ENCODE data around the gene ILDR2. TPM values are rescaled to one million over a fixed set of nuclear protein-coding genes. Genes with fewer than 3 reads are reported as not detected.

The ILDR2 gene
- total and polyA plus RNA-seq, 9 of the 15 experiments (the other 6 are each of a cell fraction or from before 2014, with no cell fraction given), result 0.03 to 0.31 (median 0.18) TPM; not detected in 2

DNA sequence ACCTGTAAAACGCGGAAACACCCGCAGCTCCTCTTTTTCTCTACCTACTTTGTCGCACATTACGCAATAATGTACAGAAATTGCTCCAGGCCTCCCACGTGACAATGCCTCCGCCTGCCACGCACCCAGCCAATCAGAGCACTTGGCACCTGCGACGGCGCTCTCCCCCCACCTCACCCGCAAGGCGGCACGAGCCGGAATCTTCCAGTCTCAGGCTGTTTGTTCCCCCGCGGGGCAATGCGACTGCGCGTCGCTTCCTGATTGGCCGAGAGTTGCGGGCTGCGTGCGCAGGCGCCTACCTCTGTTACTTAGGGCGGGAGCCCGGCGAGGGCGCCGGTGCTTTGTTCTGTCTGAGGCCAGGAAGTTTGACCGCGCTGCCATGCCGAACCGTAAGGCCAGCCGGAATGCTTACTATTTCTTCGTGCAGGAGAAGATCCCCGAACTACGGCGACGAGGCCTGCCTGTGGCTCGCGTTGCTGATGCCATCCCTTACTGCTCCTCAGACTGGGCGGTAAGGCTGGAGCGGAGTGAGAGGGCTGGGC is 13.7 kb upstream of the ILDR2 start, which contains the start of gene MAEL (continued):
- TF ChIP-seq, protein P1, sequence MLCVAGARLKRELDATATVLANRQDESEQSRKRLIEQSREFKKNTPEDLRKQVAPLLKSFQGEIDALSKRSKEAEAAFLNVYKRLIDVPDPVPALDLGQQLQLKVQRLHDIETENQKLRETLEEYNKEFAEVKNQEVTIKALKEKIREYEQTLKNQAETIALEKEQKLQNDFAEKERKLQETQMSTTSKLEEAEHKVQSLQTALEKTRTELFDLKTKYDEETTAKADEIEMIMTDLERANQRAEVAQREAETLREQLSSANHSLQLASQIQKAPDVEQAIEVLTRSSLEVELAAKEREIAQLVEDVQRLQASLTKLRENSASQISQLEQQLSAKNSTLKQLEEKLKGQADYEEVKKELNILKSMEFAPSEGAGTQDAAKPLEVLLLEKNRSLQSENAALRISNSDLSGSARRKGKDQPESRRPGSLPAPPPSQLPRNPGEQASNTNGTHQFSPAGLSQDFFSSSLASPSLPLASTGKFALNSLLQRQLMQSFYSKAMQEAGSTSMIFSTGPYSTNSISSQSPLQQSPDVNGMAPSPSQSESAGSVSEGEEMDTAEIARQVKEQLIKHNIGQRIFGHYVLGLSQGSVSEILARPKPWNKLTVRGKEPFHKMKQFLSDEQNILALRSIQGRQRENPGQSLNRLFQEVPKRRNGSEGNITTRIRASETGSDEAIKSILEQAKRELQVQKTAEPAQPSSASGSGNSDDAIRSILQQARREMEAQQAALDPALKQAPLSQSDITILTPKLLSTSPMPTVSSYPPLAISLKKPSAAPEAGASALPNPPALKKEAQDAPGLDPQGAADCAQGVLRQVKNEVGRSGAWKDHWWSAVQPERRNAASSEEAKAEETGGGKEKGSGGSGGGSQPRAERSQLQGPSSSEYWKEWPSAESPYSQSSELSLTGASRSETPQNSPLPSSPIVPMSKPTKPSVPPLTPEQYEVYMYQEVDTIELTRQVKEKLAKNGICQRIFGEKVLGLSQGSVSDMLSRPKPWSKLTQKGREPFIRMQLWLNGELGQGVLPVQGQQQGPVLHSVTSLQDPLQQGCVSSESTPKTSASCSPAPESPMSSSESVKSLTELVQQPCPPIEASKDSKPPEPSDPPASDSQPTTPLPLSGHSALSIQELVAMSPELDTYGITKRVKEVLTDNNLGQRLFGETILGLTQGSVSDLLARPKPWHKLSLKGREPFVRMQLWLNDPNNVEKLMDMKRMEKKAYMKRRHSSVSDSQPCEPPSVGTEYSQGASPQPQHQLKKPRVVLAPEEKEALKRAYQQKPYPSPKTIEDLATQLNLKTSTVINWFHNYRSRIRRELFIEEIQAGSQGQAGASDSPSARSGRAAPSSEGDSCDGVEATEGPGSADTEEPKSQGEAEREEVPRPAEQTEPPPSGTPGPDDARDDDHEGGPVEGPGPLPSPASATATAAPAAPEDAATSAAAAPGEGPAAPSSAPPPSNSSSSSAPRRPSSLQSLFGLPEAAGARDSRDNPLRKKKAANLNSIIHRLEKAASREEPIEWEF (CRISPR knock-in tag; IDR thresholded peaks at IDR 0.05), result no peak
- TF ChIP-seq, protein P2, sequence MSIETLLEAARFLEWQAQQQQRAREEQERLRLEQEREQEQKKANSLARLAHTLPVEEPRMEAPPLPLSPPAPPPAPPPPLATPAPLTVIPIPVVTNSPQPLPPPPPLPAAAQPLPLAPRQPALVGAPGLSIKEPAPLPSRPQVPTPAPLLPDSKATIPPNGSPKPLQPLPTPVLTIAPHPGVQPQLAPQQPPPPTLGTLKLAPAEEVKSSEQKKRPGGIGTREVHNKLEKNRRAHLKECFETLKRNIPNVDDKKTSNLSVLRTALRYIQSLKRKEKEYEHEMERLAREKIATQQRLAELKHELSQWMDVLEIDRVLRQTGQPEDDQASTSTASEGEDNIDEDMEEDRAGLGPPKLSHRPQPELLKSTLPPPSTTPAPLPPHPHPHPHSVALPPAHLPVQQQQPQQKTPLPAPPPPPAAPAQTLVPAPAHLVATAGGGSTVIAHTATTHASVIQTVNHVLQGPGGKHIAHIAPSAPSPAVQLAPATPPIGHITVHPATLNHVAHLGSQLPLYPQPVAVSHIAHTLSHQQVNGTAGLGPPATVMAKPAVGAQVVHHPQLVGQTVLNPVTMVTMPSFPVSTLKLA (conservative IDR thresholded peaks at IDR 0.05), result no peak
- TF ChIP-seq, protein P3, sequence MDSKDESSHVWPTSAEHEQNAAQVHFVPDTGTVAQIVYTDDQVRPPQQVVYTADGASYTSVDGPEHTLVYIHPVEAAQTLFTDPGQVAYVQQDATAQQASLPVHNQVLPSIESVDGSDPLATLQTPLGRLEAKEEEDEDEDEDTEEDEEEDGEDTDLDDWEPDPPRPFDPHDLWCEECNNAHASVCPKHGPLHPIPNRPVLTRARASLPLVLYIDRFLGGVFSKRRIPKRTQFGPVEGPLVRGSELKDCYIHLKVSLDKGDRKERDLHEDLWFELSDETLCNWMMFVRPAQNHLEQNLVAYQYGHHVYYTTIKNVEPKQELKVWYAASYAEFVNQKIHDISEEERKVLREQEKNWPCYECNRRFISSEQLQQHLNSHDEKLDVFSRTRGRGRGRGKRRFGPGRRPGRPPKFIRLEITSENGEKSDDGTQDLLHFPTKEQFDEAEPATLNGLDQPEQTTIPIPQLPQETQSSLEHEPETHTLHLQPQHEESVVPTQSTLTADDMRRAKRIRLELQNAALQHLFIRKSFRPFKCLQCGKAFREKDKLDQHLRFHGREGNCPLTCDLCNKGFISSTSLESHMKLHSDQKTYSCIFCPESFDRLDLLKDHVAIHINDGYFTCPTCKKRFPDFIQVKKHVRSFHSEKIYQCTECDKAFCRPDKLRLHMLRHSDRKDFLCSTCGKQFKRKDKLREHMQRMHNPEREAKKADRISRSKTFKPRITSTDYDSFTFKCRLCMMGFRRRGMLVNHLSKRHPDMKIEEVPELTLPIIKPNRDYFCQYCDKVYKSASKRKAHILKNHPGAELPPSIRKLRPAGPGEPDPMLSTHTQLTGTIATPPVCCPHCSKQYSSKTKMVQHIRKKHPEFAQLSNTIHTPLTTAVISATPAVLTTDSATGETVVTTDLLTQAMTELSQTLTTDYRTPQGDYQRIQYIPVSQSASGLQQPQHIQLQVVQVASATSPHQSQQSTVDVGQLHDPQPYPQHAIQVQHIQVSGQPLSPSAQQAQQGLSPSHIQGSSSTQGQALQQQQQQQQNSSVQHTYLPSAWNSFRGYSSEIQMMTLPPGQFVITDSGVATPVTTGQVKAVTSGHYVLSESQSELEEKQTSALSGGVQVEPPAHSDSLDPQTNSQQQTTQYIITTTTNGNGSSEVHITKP (IDR thresholded peaks at IDR 0.05; ENCODE audit: partially characterized antibody), result no peak
- TF ChIP-seq HMG20A (CRISPR knock-in tag; conservative IDR thresholded peaks at IDR 0.05) (no peak), ZNF239 (CRISPR knock-in tag; IDR thresholded peaks at IDR 0.05) (no peak), ZKSCAN1 (IDR thresholded peaks at IDR 0.05; ENCODE audit: low read depth, low read length) (no peak), CC2D1A (IDR thresholded peaks at IDR 0.05) (no peak)
- TF ChIP-seq, protein P4, sequence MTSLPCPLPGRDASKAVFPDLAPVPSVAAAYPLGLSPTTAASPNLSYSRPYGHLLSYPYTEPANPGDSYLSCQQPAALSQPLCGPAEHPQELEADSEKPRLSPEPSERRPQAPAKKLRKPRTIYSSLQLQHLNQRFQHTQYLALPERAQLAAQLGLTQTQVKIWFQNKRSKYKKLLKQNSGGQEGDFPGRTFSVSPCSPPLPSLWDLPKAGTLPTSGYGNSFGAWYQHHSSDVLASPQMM (CRISPR knock-in tag; IDR thresholded peaks at IDR 0.05), result no peak
- TF ChIP-seq, protein P5, sequence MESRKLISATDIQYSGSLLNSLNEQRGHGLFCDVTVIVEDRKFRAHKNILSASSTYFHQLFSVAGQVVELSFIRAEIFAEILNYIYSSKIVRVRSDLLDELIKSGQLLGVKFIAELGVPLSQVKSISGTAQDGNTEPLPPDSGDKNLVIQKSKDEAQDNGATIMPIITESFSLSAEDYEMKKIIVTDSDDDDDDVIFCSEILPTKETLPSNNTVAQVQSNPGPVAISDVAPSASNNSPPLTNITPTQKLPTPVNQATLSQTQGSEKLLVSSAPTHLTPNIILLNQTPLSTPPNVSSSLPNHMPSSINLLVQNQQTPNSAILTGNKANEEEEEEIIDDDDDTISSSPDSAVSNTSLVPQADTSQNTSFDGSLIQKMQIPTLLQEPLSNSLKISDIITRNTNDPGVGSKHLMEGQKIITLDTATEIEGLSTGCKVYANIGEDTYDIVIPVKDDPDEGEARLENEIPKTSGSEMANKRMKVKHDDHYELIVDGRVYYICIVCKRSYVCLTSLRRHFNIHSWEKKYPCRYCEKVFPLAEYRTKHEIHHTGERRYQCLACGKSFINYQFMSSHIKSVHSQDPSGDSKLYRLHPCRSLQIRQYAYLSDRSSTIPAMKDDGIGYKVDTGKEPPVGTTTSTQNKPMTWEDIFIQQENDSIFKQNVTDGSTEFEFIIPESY (CRISPR knock-in tag; IDR thresholded peaks at IDR 0.05), result peak; percentile 68; the same call in 1 of the 2 replicates
- TF ChIP-seq, protein P6, sequence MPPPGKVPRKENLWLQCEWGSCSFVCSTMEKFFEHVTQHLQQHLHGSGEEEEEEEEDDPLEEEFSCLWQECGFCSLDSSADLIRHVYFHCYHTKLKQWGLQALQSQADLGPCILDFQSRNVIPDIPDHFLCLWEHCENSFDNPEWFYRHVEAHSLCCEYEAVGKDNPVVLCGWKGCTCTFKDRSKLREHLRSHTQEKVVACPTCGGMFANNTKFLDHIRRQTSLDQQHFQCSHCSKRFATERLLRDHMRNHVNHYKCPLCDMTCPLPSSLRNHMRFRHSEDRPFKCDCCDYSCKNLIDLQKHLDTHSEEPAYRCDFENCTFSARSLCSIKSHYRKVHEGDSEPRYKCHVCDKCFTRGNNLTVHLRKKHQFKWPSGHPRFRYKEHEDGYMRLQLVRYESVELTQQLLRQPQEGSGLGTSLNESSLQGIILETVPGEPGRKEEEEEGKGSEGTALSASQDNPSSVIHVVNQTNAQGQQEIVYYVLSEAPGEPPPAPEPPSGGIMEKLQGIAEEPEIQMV (tag; conservative IDR thresholded peaks at IDR 0.05; ENCODE audit: low read depth), result no peak

All from K562 (cell line).